ENCODE measurements around the gene N4BP3.

GRCh38 chr5:178107756-178108310 lies 5.5 kb upstream of the N4BP3 start:
- TF ChIP-seq POLR2A (IDR thresholded peaks at IDR 0.05; ENCODE audit: low read depth, low read length) (no peak), POLR2AphosphoS5 (IDR thresholded peaks at IDR 0.05; ENCODE audit: low read depth, low read length) (no peak)
